GM13976 (cell line): Measurements from ENCODE around the gene QDPR.
"Not testable (repeated sequence)": the region's sequence is repeated elsewhere in the genome, so short reads cannot be mapped to it uniquely, and the experiment has no call there.

Experiments
- DNase-seq: peaks from one replicate; pipeline ENCODE4 v3.0.0; 2012; ENCODE audit warnings: low spot score
- in situ Hi-C: fragments of 300-500 bp; cut with MboI; formaldehyde crosslinking; loops from one replicate; pipeline ENCODE4 v1.12.0; 2022; ENCODE audit warnings: low sequenced_read_pairs, mixed read lengths, inconsistent platforms; ENCODE audit not compliant: unreplicated experiment
- TF ChIP-seq, protein P1 (sequence below): IDR thresholded peaks from 2 replicates; pipeline ENCODE4 v1.5.1; 2012; ENCODE audit warnings: borderline replicate concordance, mild to moderate bottlenecking; ENCODE audit not compliant: insufficient read depth; ENCODE audit errors: extremely low read depth, missing control alignments, control extremely low read depth

Gene QDPR

DNA sequence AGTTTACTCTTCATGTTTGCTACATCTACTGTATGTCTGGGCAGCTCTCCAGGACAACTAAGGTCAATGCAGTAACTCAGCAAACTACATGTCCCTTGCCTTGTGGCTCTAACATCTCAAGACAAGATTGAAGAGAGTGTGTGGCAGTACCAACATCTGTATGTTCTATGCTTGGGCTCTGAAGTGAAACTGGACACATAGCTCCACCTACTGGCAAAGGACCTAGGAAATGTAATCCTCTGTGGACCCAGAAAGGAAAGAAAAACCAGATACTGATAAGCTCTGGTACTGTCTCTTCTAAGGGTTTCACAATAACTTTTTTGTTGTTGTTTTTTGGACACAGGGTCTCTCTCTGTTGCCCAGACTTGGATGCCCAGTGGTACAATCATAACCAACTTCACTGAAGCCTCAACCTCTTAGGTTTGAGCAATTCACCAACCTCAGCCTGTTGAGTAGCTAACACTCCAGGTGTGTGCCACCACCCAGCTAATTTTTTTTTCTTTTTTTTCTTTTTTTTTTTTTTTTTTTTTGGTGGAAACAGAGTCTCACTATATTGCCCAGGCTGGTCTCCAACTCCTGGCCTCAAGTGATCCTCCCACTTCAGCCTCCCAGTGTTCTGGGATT lies 64.1 kb downstream of the QDPR start:
- DNase-seq: peak; percentile 55
- in situ Hi-C loops: loop anchor here (10.0 kb wide), 1 partner anchor 93 kb away; no protein-coding TSS in a partner anchor

DNA sequence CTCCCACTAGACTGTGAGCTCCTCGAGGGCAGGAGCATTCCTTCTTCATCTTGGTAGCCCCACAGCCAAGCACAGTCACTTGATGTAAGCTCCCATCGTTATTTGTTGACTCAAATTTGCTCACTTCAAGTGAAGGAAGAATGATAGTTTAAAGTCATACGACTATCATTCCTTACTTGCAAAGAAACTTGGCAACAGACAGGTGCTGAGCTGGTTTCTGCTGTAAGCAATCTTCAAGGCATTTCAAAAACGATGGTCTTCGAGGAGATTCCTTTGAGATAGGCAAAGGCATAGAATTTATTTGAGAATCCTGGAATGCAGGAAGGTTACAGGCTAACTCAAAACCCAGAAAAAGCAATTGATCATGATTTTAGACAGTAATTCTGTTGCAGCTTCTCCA lies 64.8 kb downstream of the QDPR start:
- no peak for DNase-seq
- TF ChIP-seq, protein P1, sequence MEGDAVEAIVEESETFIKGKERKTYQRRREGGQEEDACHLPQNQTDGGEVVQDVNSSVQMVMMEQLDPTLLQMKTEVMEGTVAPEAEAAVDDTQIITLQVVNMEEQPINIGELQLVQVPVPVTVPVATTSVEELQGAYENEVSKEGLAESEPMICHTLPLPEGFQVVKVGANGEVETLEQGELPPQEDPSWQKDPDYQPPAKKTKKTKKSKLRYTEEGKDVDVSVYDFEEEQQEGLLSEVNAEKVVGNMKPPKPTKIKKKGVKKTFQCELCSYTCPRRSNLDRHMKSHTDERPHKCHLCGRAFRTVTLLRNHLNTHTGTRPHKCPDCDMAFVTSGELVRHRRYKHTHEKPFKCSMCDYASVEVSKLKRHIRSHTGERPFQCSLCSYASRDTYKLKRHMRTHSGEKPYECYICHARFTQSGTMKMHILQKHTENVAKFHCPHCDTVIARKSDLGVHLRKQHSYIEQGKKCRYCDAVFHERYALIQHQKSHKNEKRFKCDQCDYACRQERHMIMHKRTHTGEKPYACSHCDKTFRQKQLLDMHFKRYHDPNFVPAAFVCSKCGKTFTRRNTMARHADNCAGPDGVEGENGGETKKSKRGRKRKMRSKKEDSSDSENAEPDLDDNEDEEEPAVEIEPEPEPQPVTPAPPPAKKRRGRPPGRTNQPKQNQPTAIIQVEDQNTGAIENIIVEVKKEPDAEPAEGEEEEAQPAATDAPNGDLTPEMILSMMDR: no peak
- in situ Hi-C loops: loop anchor here (10.0 kb wide), 1 partner anchor 92 kb away; no protein-coding TSS in a partner anchor

More for the DNA sequence above, 64.1 kb downstream of the QDPR start:
- TF ChIP-seq, protein P1: peak; percentile 59

DNA sequence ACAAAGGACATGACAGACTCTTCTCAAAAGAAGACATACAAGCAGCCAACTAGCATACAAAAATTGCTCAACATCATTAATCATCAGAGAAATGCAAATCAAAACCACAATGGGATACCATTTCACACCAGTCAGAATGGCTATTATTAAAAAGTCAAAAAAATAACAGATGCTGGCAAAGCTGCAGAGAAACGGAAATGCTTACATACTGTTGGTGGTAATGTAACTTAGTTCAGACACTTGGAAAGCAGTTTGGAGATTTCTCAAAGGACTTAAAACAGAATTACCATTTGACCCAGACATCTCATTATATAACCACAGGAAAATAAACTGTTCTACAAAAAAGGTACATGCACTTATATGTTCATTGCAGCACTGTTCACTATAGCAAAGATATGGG lies 69.4 kb downstream of the QDPR start:
- in situ Hi-C loops: loop anchor here (10.0 kb wide), 1 partner anchor 88 kb away; no protein-coding TSS in a partner anchor
- not testable (repeated sequence) for DNase-seq

DNA sequence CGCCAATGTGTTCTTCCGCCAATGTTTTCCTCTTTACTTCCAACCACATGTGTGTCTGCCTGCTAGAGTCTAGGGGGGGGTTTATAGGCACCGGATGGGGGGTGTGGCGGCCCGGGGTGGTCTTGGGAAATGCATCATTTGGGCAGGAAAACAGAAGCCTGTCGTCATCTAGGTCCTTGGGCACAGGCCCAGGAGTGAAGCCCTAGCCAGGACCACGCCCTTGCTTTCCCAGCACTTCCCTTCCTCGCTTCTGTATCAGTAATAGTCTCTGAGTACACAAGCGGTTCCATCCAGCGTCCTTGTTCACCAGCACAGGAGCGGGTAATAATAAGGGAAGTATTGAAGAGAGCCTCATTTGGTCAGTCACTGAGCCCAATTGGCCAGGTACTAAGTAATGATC lies 74.5 kb downstream of the QDPR start:
- in situ Hi-C loops: no loop called here
- no peak for DNase-seq
- TF ChIP-seq, protein P1: no peak

DNA sequence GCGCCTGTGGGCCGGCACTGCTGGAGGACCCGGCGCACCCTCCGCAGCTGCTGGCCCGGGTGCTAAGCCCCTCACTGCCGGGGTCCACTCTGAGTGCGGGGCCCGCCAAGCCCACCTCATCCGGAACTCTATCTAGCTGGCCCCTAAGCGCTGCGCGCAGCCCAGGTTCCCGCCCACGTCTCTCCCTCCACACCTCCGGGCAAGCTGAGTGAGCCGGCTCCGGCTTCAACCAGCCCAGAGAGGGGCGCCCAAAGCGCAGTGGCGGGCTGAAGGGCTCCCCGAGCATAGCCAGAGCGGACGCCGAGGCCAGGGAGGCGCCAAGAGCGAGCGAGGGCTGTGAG lies 75.2 kb downstream of the QDPR start:
- in situ Hi-C loops: no loop called here
- no peak for DNase-seq

More for the DNA sequence above, 75.2 kb downstream of the QDPR start:
- TF ChIP-seq, protein P1: no peak
